Muscle of leg (tissue), 11 donors: ENCODE results near the gene ARFGAP3. TPM values are rescaled to one million over a fixed set of nuclear protein-coding genes. Genes with fewer than 3 reads are reported as not detected.

Experiments
- DNase-seq: peaks from one replicate; pipeline ENCODE4 v3.0.0; 2013
- H3K27ac ChIP-seq: one replicate; pipeline ENCODE4 v1.5.1; 2013; ENCODE audit warnings: mild to moderate bottlenecking, low read length, control low read depth
- H3K27me3 ChIP-seq: one replicate; pipeline ENCODE4 v1.6.1; 2013; ENCODE audit warnings: low read length; ENCODE audit not compliant: control insufficient read depth, insufficient read depth
- H3K36me3 ChIP-seq: one replicate; pipeline ENCODE4 v1.6.1; 2013; ENCODE audit warnings: low read length; ENCODE audit not compliant: control insufficient read depth, insufficient read depth
- H3K4me1 ChIP-seq: one replicate; pipeline ENCODE4 v1.6.1; 2013; ENCODE audit warnings: low read length; ENCODE audit not compliant: control insufficient read depth, insufficient read depth
- H3K4me3 ChIP-seq: one replicate; pipeline ENCODE4 v1.5.1; 2013; ENCODE audit warnings: low read length, control low read depth
- H3K9me3 ChIP-seq: replicated peaks from 2 replicates; pipeline ENCODE4 v1.6.1; 2013; ENCODE audit warnings: low read depth, low read length; ENCODE audit not compliant: control insufficient read depth
- WGBS: methylation state at CpG from one replicate; pipeline ENCODE4 v1.1.5; 2013; ENCODE audit warnings: missing lambda C conversion rate; ENCODE audit not compliant: insufficient coverage; 5-methylcytosine and 5-hydroxymethylcytosine counted together
- polyA plus RNA-seq, 8 donors: library from polyadenylated mRNA; unstranded; fragments of 120-200 nt; gene quantifications; one replicate each; pipeline versions ENCODE4 v1.2.1 to v1.2.3, GENCODE V29; 2013; ENCODE audit warnings: inconsistent platforms in 1 of 8, low replicate concordance in 1 of 8; ENCODE audit not compliant: insufficient read length in 8 of 8, insufficient read depth in 1 of 8
- total RNA-seq: library from RNA; stranded (reverse); fragments of 120-200 nt; gene quantifications from one replicate; pipeline ENCODE4 v1.2.4, GENCODE V29; 2013

Gene ARFGAP3
- total and polyA plus RNA-seq, 9 donors = 32.2 to 48.3 (median 37.4) TPM

GRCh38 chr22:42830161-42830560 is 26.9 kb downstream of the ARFGAP3 start:
- peaks cover 51% of the 10 kb centered on the region for H3K36me3 ChIP-seq
- whole genome bisulfite sequencing = 97% methylated on average over 4 of the region's 5 CpGs

GRCh38 chr22:42829302-42829701 is 27.8 kb downstream of the ARFGAP3 start:
- Histone ChIP-seq H3K27me3 (no peaks in the 10 kb centered on the region), H3K36me3 (peaks cover 54% of the 10 kb centered on the region), H3K4me1 (no peaks in the 10 kb centered on the region), H3K9me3 (no peaks in the 10 kb centered on the region), H3K4me3 (no peak overlapping the region), H3K27ac (no peak overlapping the region)
- no peak for DNase-seq
- WGBS = no CpG with 5 or more reads among the region's 3 CpGs

More at GRCh38 chr22:42830161-42830560, 26.9 kb downstream of the ARFGAP3 start:
- no peaks in the 10 kb centered on the region for H3K27me3 ChIP-seq
- H3K4me3 ChIP-seq = no peak overlapping the region
- no peak overlapping the region for H3K27ac ChIP-seq
- no peaks in the 10 kb centered on the region for H3K9me3 ChIP-seq
- H3K4me1 ChIP-seq = no peaks in the 10 kb centered on the region
- no peak for DNase-seq

- Histone ChIP-seq H3K4me1 (no peaks in the 10 kb centered on the region), H3K27ac (no peak overlapping the region), H3K4me3 (no peak overlapping the region), H3K9me3 (peaks cover 3% of the 10 kb centered on the region), H3K27me3 (no peaks in the 10 kb centered on the region), H3K36me3 (peaks cover 54% of the 10 kb centered on the region)
- DNase-seq = no peak
- no CpG with 5 or more reads among the region's 3 CpGs for WGBS
Observed at GRCh38 chr22:42825796-42826195, 31.3 kb downstream of the ARFGAP3 start.

- WGBS = no CpG with 5 or more reads among the region's 3 CpGs
- Histone ChIP-seq H3K4me1 (no peaks in the 10 kb centered on the region), H3K9me3 (peaks cover 3% of the 10 kb centered on the region), H3K4me3 (no peak overlapping the region), H3K27ac (no peak overlapping the region), H3K36me3 (peaks cover 44% of the 10 kb centered on the region), H3K27me3 (no peaks in the 10 kb centered on the region)
- DNase-seq = no peak
Observed at GRCh38 chr22:42821386-42821785, 35.7 kb downstream of the ARFGAP3 start.

- peaks cover 50% of the 10 kb centered on the region for H3K36me3 ChIP-seq
- peak; percentile 52 for DNase-seq
- no peak overlapping the region for H3K27ac ChIP-seq
- no peaks in the 10 kb centered on the region for H3K27me3 ChIP-seq
- peaks cover 3% of the 10 kb centered on the region for H3K9me3 ChIP-seq
- 100% methylated on average over 1 of the region's 9 CpGs for WGBS
- H3K4me1 ChIP-seq = no peaks in the 10 kb centered on the region
- H3K4me3 ChIP-seq = no peak overlapping the region
Observed at GRCh38 chr22:42820045-42820763, 36.9 kb downstream of the ARFGAP3 start.

- no peaks in the 10 kb centered on the region for H3K27me3 ChIP-seq
- H3K4me3 ChIP-seq = no peak overlapping the region
- no peak overlapping the region for H3K27ac ChIP-seq
- H3K36me3 ChIP-seq = peaks cover 47% of the 10 kb centered on the region
- H3K9me3 ChIP-seq = peaks cover 3% of the 10 kb centered on the region
- DNase-seq = no peak
- H3K4me1 ChIP-seq = no peaks in the 10 kb centered on the region
- 86% methylated on average over 4 of the region's 9 CpGs for WGBS
Observed at GRCh38 chr22:42819412-42820044, 37.5 kb downstream of the ARFGAP3 start.

GRCh38 chr22:42817556-42817955 is 39.5 kb downstream of the ARFGAP3 start:
- H3K9me3 ChIP-seq = peaks cover 3% of the 10 kb centered on the region
- no peak for DNase-seq
- no peak overlapping the region for H3K27ac ChIP-seq
- WGBS = 59% methylated on average over 2 of the region's 3 CpGs
- peaks cover 50% of the 10 kb centered on the region for H3K36me3 ChIP-seq
- H3K4me1 ChIP-seq = no peaks in the 10 kb centered on the region
- H3K4me3 ChIP-seq = no peak overlapping the region
- H3K27me3 ChIP-seq = no peaks in the 10 kb centered on the region

GRCh38 chr22:42816336-42816735 is 40.7 kb downstream of the ARFGAP3 start:
- H3K27me3 ChIP-seq = no peaks in the 10 kb centered on the region
- no peak overlapping the region for H3K27ac ChIP-seq
- peaks cover 49% of the 10 kb centered on the region for H3K36me3 ChIP-seq
- DNase-seq = no peak
- H3K9me3 ChIP-seq = no peaks in the 10 kb centered on the region
- H3K4me3 ChIP-seq = no peak overlapping the region
- H3K4me1 ChIP-seq = no peaks in the 10 kb centered on the region
- 92% methylated on average over 2 of the region's 3 CpGs for WGBS

GRCh38 chr22:42814616-42815015 is 42.5 kb downstream of the ARFGAP3 start:
- no CpG with 5 or more reads among the region's 2 CpGs for WGBS
- H3K27me3 ChIP-seq = no peaks in the 10 kb centered on the region
- no peaks in the 10 kb centered on the region for H3K4me1 ChIP-seq
- no peak overlapping the region for H3K27ac ChIP-seq
- no peaks in the 10 kb centered on the region for H3K9me3 ChIP-seq
- H3K4me3 ChIP-seq = no peak overlapping the region
- H3K36me3 ChIP-seq = peaks cover 56% of the 10 kb centered on the region
- no peak for DNase-seq

- no peaks in the 10 kb centered on the region for H3K4me1 ChIP-seq
- H3K4me3 ChIP-seq = no peak overlapping the region
- H3K27ac ChIP-seq = no peak overlapping the region
- H3K9me3 ChIP-seq = no peaks in the 10 kb centered on the region
- no CpG with 5 or more reads among the region's 2 CpGs for WGBS
- H3K27me3 ChIP-seq = no peaks in the 10 kb centered on the region
- peaks cover 56% of the 10 kb centered on the region for H3K36me3 ChIP-seq
- no peak for DNase-seq
Observed at GRCh38 chr22:42814215-42814614, 42.9 kb downstream of the ARFGAP3 start.
